IPS-20b (cell line): Measurements from ENCODE around the gene FBLN7.

Experiments
- H3K27ac ChIP-seq: one replicate; pipeline ENCODE4 v1.5.1; 2013; ENCODE audit warnings: low read length
- H3K27me3 ChIP-seq: 2 replicates; pipeline ENCODE4 v1.6.1; 2013; ENCODE audit warnings: mild to moderate bottlenecking, low read length, inconsistent platforms; ENCODE audit not compliant: insufficient read depth
- H3K36me3 ChIP-seq: 2 replicates; pipeline ENCODE4 v1.6.1; 2013; ENCODE audit warnings: low read depth, mild to moderate bottlenecking, inconsistent platforms, low read length, moderate library complexity; ENCODE audit not compliant: insufficient read depth
- H3K4me1 ChIP-seq: 2 replicates; pipeline ENCODE4 v1.6.1; 2013; ENCODE audit warnings: mild to moderate bottlenecking, control low read depth, inconsistent platforms, low read length, moderate library complexity; ENCODE audit not compliant: insufficient read depth
- H3K4me3 ChIP-seq: 2 replicates; pipeline ENCODE4 v1.5.1; 2013; ENCODE audit warnings: mild to moderate bottlenecking, low read length, inconsistent platforms
- H3K9ac ChIP-seq: 2 replicates; pipeline ENCODE4 v1.6.1; 2013; ENCODE audit warnings: low read depth, mild to moderate bottlenecking, inconsistent platforms, low read length, moderate library complexity
- H3K9me3 ChIP-seq: 2 replicates; pipeline ENCODE4 v1.6.1; 2013; ENCODE audit warnings: mild to moderate bottlenecking, low read depth, low read length, inconsistent platforms; ENCODE audit not compliant: insufficient read depth

FBLN7 gene

GRCh38 chr2:112175958-112176573 lies 37.9 kb downstream of the FBLN7 start:
- H3K36me3 ChIP-seq: no peaks in the 10 kb centered on the region
- H3K4me3 ChIP-seq: no peak overlapping the region
- no peak overlapping the region for H3K27ac ChIP-seq
- H3K27me3 ChIP-seq: no peaks in the 10 kb centered on the region; the same call in 1 of the 2 replicates
- H3K9me3 ChIP-seq: no peaks in the 10 kb centered on the region; the same call in 1 of the 2 replicates
- no peaks in the 10 kb centered on the region for H3K4me1 ChIP-seq
- H3K9ac ChIP-seq: no peak overlapping the region

GRCh38 chr2:112181571-112182290 lies 43.5 kb downstream of the FBLN7 start:
- H3K9ac ChIP-seq: no peak overlapping the region
- H3K9me3 ChIP-seq: no peaks in the 10 kb centered on the region; the same call in 1 of the 2 replicates
- H3K4me1 ChIP-seq: no peaks in the 10 kb centered on the region
- peaks cover 7% of the 10 kb centered on the region; the same call in 1 of the 2 replicates for H3K27me3 ChIP-seq
- no peaks in the 10 kb centered on the region for H3K36me3 ChIP-seq
- H3K27ac ChIP-seq: no peak overlapping the region
- H3K4me3 ChIP-seq: no peak overlapping the region

DNA sequence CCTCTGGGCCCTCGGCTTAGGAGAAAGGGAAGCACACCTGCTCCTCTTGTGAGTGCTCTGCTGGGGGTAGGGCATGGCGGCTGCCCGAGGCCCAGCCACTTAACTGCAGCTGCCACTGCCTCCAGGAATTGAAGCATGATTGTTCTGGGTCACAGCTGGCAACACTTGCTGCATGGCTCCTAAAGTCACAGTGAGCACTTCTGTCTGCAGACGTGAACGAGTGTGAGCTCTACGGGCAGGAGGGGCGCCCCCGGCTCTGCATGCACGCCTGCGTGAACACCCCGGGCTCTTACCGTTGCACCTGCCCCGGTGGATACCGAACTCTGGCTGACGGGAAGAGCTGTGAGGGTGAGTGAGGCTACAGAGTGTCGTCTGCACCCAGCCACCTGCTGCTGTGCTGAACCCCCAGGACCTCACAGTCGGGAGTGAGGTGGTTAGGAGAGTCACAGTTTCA lies 44.4 kb downstream of the FBLN7 start:
- H3K4me1 ChIP-seq: no peaks in the 10 kb centered on the region
- no peaks in the 10 kb centered on the region; the same call in 1 of the 2 replicates for H3K9me3 ChIP-seq
- peaks cover 7% of the 10 kb centered on the region; the same call in 1 of the 2 replicates for H3K27me3 ChIP-seq
- H3K36me3 ChIP-seq: no peaks in the 10 kb centered on the region
- no peak overlapping the region for H3K9ac ChIP-seq
- no peak overlapping the region for H3K4me3 ChIP-seq
- no peak overlapping the region for H3K27ac ChIP-seq

DNA sequence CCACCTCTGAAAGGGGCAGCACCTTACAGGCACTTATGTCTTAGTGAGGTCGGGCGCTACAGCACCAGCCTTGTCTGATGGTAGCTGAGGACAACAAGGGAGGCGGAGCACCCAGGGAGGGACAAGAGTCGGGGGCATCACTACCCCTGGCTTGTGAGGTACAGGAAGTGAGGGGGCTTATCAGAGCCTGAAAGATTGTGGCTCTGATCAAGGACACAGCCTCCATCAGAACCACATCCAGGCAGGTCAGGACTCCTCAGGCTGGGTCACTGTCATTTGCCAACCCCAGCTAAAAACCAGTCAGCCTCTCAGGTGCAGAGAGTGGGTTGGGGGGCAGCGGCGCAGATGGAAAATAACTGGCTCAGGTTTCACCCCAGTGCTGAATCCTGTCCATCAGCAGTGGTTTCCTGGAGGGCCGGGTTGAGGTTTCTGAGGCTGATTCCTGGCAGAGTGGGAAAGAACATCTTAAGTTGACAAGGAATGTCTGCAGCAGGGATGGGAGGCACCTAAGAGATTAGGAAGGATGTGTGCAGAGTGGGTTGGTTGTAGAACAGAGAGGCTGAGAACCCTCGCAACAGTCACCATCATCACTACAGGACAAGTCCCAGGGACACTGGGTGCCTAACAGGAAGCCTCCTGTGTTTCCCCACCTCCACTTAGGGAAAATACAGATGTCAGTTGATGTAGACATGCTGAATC lies 45.3 kb downstream of the FBLN7 start:
- H3K4me1 ChIP-seq: no peaks in the 10 kb centered on the region
- no peak overlapping the region for H3K9ac ChIP-seq
- H3K36me3 ChIP-seq: no peaks in the 10 kb centered on the region
- H3K9me3 ChIP-seq: no peaks in the 10 kb centered on the region; the same call in 1 of the 2 replicates
- no peak overlapping the region for H3K4me3 ChIP-seq
- H3K27ac ChIP-seq: no peak overlapping the region
- peaks cover 7% of the 10 kb centered on the region; the same call in 1 of the 2 replicates for H3K27me3 ChIP-seq

- H3K9ac ChIP-seq: no peak overlapping the region
- no peak overlapping the region for H3K4me3 ChIP-seq
- H3K9me3 ChIP-seq: no peaks in the 10 kb centered on the region; the same call in 1 of the 2 replicates
- peaks cover 7% of the 10 kb centered on the region; the same call in 1 of the 2 replicates for H3K27me3 ChIP-seq
- no peaks in the 10 kb centered on the region for H3K36me3 ChIP-seq
- no peak overlapping the region for H3K27ac ChIP-seq
- no peaks in the 10 kb centered on the region for H3K4me1 ChIP-seq
Observed at GRCh38 chr2:112184121-112184520, 45.9 kb downstream of the FBLN7 start.

DNA sequence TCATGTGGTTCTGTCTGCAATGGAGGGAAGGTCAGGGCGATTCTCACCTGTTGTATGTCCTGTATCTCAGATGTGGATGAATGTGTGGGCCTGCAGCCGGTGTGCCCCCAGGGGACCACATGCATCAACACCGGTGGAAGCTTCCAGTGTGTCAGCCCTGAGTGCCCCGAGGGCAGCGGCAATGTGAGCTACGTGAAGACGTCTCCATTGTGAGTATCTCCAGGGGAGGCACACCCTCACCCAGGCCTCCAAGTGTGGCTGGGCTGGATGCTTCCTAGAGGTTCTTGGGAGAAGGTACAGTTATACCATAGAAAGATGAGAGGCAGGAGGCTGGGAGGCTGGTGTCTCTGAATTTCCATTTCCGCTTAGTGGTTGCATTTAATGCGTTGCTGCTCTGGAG lies 46.9 kb downstream of the FBLN7 start:
- Histone ChIP-seq H3K27ac (no peak overlapping the region), H3K4me3 (no peak overlapping the region), H3K27me3 (peaks cover 7% of the 10 kb centered on the region; the same call in 1 of the 2 replicates), H3K9ac (no peak overlapping the region), H3K4me1 (no peaks in the 10 kb centered on the region), H3K36me3 (no peaks in the 10 kb centered on the region), H3K9me3 (no peaks in the 10 kb centered on the region)

DNA sequence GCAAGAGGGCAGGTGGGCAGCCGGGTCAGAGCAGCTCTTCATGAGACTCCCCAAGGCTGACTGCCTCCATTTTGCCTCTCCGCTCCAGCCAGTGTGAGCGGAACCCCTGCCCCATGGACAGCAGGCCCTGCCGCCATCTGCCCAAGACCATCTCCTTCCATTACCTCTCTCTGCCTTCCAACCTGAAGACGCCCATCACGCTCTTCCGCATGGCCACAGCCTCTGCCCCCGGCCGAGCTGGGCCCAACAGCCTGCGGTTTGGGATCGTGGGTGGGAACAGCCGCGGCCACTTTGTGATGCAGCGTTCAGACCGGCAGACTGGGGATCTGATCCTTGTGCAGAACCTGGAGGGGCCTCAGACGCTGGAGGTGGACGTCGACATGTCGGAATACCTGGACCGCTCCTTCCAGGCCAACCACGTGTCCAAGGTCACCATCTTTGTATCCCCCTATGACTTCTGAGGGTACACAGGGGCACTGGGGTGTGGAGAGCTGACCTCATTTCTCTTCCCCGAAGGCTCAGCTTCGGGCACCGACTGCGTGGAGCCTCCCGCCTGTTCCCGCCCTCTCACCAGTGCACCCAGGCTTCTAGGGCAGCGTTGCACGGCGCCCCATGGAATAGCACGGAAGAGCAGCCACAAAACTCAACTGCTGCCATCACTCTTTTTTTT lies 49.0 kb downstream of the FBLN7 start:
- Histone ChIP-seq H3K36me3 (no peaks in the 10 kb centered on the region), H3K4me1 (no peaks in the 10 kb centered on the region), H3K27ac (no peak overlapping the region)

GRCh38 chr2:112187805-112188596 lies 49.8 kb downstream of the FBLN7 start:
- no peak overlapping the region for H3K27ac ChIP-seq
- no peak overlapping the region for H3K9ac ChIP-seq
- no peaks in the 10 kb centered on the region for H3K36me3 ChIP-seq
- no peaks in the 10 kb centered on the region for H3K27me3 ChIP-seq
- H3K4me1 ChIP-seq: no peaks in the 10 kb centered on the region
- no peak overlapping the region for H3K4me3 ChIP-seq
- H3K9me3 ChIP-seq: no peaks in the 10 kb centered on the region

More for the DNA sequence above, 49.0 kb downstream of the FBLN7 start:
- H3K27me3 ChIP-seq: peaks cover 3% of the 10 kb centered on the region; the same call in 1 of the 2 replicates
- H3K9ac ChIP-seq: no peak overlapping the region
- no peaks in the 10 kb centered on the region for H3K9me3 ChIP-seq
- no peak overlapping the region for H3K4me3 ChIP-seq

GRCh38 chr2:112189001-112189556 lies 50.9 kb downstream of the FBLN7 start:
- H3K27ac ChIP-seq: no peak overlapping the region
- no peak overlapping the region for H3K9ac ChIP-seq
- no peaks in the 10 kb centered on the region for H3K4me1 ChIP-seq
- H3K27me3 ChIP-seq: no peaks in the 10 kb centered on the region
- no peaks in the 10 kb centered on the region for H3K36me3 ChIP-seq
- no peaks in the 10 kb centered on the region for H3K9me3 ChIP-seq
- H3K4me3 ChIP-seq: no peak overlapping the region

DNA sequence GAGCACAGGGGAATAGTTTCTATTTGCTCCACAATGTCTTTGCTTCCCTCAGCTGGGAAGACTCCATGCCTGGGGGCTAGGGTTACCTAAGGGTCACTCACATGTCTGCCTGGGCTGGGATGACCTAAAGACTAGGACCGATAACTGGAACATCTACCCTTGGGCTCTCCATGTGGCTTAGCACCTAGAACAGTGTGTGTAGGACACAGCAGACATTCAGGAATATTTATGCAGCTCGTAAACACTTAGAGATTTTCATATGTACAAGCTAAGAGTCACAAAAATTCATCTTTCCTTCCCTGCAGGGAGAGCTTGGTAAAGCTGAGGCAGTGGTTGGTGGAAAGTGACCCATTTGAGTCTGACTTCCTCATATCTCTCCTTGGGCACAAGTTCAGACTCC lies 55.8 kb downstream of the FBLN7 start:
- Histone ChIP-seq H3K27ac (no peak overlapping the region), H3K9ac (no peak overlapping the region), H3K4me3 (no peak overlapping the region)

More for the DNA sequence above, 55.8 kb downstream of the FBLN7 start:
- no peaks in the 10 kb centered on the region for H3K36me3 ChIP-seq
- H3K9me3 ChIP-seq: no peaks in the 10 kb centered on the region
- no peaks in the 10 kb centered on the region for H3K27me3 ChIP-seq
- H3K4me1 ChIP-seq: no peaks in the 10 kb centered on the region
